ENCODE data around the gene SVIL. TPM values are rescaled to one million over a fixed set of nuclear protein-coding genes. Genes with fewer than 3 reads are reported as not detected.
"Not testable (repeated sequence)": the region's sequence is repeated elsewhere in the genome, so short reads cannot be mapped to it uniquely, and the experiment has no call there.

Gene SVIL
- total RNA-seq, 1 donor: 309 TPM

- TF ChIP-seq CTCF (IDR thresholded peaks at IDR 0.05; ENCODE audit: insufficient read depth, low read length): no peak
- no peak overlapping the region for H3K4me3 ChIP-seq (ENCODE audit: low read depth, low read length)
- peak; percentile 39 for DNase-seq (ENCODE audit: low read depth)
Measured at GRCh38 chr10:29559996-29560395, 74.8 kb downstream of the SVIL start.

GRCh38 chr10:29557665-29558064, 77.1 kb downstream of the SVIL start:
- no peak overlapping the region for H3K4me3 ChIP-seq (ENCODE audit: low read depth, low read length)
- TF ChIP-seq CTCF (IDR thresholded peaks at IDR 0.05; ENCODE audit: insufficient read depth, low read length): no peak
- DNase-seq (ENCODE audit: low read depth): no peak

GRCh38 chr10:29555746-29556481, 78.9 kb downstream of the SVIL start:
- H3K4me3 ChIP-seq (ENCODE audit: low read depth, low read length): no peak overlapping the region
- no peak for TF ChIP-seq CTCF (IDR thresholded peaks at IDR 0.05; ENCODE audit: insufficient read depth, low read length)
- DNase-seq (ENCODE audit: low read depth): peak; percentile 82

- no peak for TF ChIP-seq CTCF (IDR thresholded peaks at IDR 0.05; ENCODE audit: insufficient read depth, low read length)
- no peak for DNase-seq (ENCODE audit: low read depth)
Measured at GRCh38 chr10:29555091-29555745, 79.6 kb downstream of the SVIL start.

GRCh38 chr10:29554660-29555059, 80.1 kb downstream of the SVIL start:
- TF ChIP-seq CTCF (IDR thresholded peaks at IDR 0.05; ENCODE audit: insufficient read depth, low read length): no peak
- no peak overlapping the region for H3K4me3 ChIP-seq (ENCODE audit: low read depth, low read length)
- no peak for DNase-seq (ENCODE audit: low read depth)

More at GRCh38 chr10:29555091-29555745, 79.6 kb downstream of the SVIL start:
- H3K4me3 ChIP-seq (ENCODE audit: low read depth, low read length): no peak overlapping the region

- DNase-seq (ENCODE audit: low read depth): no peak
- no peak overlapping the region for H3K4me3 ChIP-seq (ENCODE audit: low read depth, low read length)
- no peak for TF ChIP-seq CTCF (IDR thresholded peaks at IDR 0.05; ENCODE audit: insufficient read depth, low read length)
Measured at GRCh38 chr10:29553544-29554250, 81.1 kb downstream of the SVIL start.

GRCh38 chr10:29553116-29553515, 81.7 kb downstream of the SVIL start:
- not testable (repeated sequence) for DNase-seq (ENCODE audit: low read depth); H3K4me3 ChIP-seq (ENCODE audit: low read depth, low read length)

- not testable (repeated sequence) for H3K4me3 ChIP-seq (ENCODE audit: low read depth, low read length); DNase-seq (ENCODE audit: low read depth)
Measured at GRCh38 chr10:29549493-29549892, 85.3 kb downstream of the SVIL start.
